Muscle layer of colon (tissue), 2 donors: ENCODE measurements around the gene GLB1L3.

Experiments used
- H3K27ac ChIP-seq: one replicate; pipeline ENCODE4 v1.7.0; 2013; ENCODE audit warnings: low read depth, mild to moderate bottlenecking, low read length, moderate library complexity
- H3K27me3 ChIP-seq, 2 donors: one replicate each; pipeline ENCODE4 v1.7.0; 2013; ENCODE audit warnings: low read length in 2 of 2, mild to moderate bottlenecking in 2 of 2; ENCODE audit not compliant: insufficient read depth in 2 of 2, control insufficient read depth in 1 of 2
- H3K36me3 ChIP-seq: one replicate; pipeline ENCODE4 v1.7.0; 2013; ENCODE audit warnings: mild to moderate bottlenecking, low read length; ENCODE audit not compliant: insufficient read depth
- H3K4me1 ChIP-seq: one replicate; pipeline ENCODE4 v1.7.0; 2013; ENCODE audit warnings: mild to moderate bottlenecking, low read length; ENCODE audit not compliant: insufficient read depth
- H3K4me3 ChIP-seq, 2 donors: one replicate each; pipeline ENCODE4 v1.7.0; 2013; ENCODE audit warnings: low read length in 2 of 2, low read depth in 1 of 2, mild to moderate bottlenecking in 1 of 2, moderate library complexity in 1 of 2
- H3K9ac ChIP-seq: one replicate; pipeline ENCODE4 v1.7.0; 2013; ENCODE audit warnings: low read length
- H3K9me3 ChIP-seq: one replicate; pipeline ENCODE4 v1.7.0; 2013; ENCODE audit warnings: mild to moderate bottlenecking, low read length
- donor health status: abdominal sarcoma.
- donor health status: Adenocarcinoma of cecum.

The GLB1L3 gene

DNA sequence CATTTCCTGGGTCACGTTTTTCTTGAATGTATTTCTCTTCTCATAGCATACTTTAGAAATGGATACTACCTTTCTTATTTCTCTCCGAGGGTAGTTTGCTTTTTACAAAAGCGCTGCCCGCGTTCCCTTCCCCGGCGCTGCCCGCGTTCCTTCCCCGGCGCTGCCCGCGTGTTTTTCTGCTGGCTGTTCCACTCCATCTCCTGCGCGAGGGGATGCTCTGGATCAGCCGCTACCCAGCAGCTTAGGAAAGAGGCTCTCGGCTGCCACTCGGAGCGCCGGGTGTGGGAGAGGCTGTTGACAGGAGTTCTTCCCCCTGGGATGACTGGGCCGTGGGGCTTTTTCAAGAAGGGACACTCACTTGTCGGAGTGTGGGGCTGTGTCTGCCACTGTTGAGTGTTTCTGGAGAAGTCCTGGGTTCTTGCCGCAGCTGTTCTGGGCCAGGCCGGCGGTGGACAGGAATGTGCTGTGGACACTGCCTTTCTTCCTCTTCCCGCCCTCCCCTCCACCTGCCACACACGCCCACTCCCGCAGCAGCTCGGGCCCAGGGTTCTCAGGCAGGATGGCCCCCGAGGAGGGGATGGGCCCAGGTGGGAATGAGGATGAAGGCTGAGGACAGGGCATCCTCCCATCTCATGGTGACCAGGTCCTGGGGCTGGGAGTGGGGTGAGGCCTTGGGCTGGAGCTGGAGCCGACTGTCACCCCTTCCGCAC lies 86.2 kb downstream of the GLB1L3 start:
- Histone ChIP-seq H3K9me3 (no peaks in the 10 kb centered on the region), H3K9ac (no peak overlapping the region), H3K27me3 (no peaks in the 10 kb centered on the region)

DNA sequence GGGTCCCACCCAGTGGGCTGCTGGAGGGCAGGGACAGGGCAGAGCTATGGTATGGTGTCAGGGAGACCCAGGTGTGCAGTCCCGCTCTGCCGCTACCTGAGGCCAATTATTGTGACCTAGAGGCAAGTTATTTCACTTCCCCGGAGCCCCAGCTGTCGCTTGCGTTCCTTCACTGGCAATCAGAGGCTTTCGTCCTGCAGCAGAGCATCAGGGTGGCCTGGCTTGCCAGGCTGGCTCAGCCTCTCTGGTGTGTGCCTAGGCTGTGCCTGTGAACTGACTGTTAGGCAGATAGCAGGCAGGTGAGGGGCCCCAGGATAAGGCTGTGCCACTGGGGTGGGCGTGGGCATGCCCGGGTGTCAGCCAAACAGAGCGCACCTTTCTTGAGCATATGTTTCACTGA lies 87.0 kb downstream of the GLB1L3 start:
- Histone ChIP-seq H3K4me3 (no peak overlapping the region), H3K4me1 (no peaks in the 10 kb centered on the region), H3K9me3 (no peaks in the 10 kb centered on the region), H3K27ac (no peak overlapping the region), H3K36me3 (no peaks in the 10 kb centered on the region), H3K27me3 (no peaks in the 10 kb centered on the region), H3K9ac (no peak overlapping the region)

More for the DNA sequence above, 86.2 kb downstream of the GLB1L3 start:
- no peaks in the 10 kb centered on the region for H3K36me3 ChIP-seq
- no peak overlapping the region for H3K27ac ChIP-seq
- H3K4me3 ChIP-seq: no peak overlapping the region
- no peaks in the 10 kb centered on the region for H3K4me1 ChIP-seq

DNA sequence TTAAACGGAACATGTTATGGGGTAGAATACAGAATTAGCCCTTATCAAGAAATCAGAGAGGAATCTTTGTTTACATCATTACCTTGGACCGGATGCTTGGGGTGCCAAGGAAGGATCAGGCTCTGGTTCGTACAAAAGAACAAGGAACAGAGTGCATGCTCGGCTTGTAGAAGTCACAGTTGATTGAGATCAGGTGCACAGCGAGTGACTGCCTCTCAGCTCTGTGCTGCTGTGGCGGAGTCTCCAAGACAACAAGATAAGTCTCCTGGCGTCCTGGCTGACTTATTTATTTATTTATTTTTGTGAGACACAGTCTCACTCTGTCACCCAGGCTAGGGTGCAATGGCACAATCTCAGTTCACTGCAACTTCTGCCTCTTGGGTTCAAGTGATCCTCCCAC lies 87.4 kb downstream of the GLB1L3 start:
- Histone ChIP-seq H3K4me3 (no peak overlapping the region), H3K4me1 (no peaks in the 10 kb centered on the region), H3K9me3 (no peaks in the 10 kb centered on the region), H3K9ac (no peak overlapping the region), H3K27me3 (no peaks in the 10 kb centered on the region), H3K36me3 (no peaks in the 10 kb centered on the region), H3K27ac (no peak overlapping the region)

DNA sequence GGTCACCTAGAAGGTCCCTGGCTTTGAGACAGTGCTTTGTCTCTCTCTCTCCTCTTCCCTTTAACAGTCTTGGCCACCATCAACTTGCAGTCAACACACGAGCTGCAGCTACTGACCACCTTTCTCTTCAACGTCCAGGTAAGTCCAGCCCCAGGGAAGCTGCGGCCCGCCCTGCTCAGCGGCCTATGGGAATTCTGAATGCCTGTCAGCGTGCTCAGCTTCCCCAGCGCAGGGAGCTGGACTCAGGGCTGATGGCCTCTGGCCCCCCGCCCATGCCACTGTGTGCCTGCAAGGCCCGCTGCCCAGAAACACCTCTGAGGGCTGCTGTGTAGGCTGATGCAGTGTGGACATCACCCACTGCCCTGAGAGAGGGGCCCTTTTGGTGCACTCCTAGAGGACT lies 88.1 kb downstream of the GLB1L3 start:
- Histone ChIP-seq H3K9me3 (no peaks in the 10 kb centered on the region), H3K36me3 (no peaks in the 10 kb centered on the region), H3K27ac (no peak overlapping the region), H3K4me3 (no peak overlapping the region), H3K27me3 (no peaks in the 10 kb centered on the region), H3K9ac (no peak overlapping the region), H3K4me1 (no peaks in the 10 kb centered on the region)

DNA sequence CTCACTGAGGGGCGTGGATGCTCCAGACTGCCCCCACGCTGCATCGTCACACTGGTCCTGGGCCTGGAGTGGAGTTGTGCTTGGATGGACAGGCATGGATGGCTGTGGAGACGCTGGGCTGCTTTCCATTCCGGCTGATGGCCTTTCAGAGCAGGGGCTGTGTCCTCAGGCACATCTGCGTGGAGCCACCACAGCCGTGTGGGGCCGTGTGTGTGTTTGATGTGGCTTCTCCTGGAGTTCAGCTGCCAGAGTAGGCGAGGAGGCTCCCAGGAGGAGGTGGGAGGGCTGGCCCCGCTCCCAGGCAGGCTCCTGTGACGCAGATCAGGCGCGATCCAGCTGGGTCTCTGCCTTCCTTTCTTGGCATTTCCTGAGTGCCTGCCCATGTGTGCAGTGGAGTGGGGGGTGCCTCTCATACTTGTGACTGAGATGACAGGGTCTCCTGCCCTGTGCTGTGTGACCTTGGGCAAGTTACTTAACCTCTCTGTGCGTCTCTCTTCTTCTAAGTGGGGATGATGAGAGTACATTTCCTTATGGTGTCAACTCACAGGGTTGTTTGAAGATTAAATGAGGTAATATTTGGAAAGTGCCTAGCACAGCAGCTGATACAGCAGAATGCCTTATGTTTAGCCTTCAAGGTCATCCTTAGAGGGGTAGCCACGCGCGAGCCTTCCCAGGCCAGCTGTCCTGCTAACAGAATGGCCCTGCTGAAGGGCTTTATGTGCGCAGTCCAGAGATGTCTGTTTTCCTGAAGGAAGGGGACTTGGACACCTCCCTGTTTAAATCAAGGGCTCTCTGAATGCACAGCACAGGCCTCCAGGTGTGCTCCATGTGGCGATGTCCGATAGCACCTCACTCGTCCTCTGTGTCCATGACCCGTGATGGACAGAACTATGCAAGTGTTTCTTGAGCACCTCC lies 89.1 kb downstream of the GLB1L3 start:
- Histone ChIP-seq H3K36me3 (no peaks in the 10 kb centered on the region), H3K27me3 (no peaks in the 10 kb centered on the region), H3K9me3 (no peaks in the 10 kb centered on the region), H3K27ac (no peak overlapping the region), H3K4me1 (no peaks in the 10 kb centered on the region), H3K9ac (no peak overlapping the region), H3K4me3 (no peak overlapping the region)

DNA sequence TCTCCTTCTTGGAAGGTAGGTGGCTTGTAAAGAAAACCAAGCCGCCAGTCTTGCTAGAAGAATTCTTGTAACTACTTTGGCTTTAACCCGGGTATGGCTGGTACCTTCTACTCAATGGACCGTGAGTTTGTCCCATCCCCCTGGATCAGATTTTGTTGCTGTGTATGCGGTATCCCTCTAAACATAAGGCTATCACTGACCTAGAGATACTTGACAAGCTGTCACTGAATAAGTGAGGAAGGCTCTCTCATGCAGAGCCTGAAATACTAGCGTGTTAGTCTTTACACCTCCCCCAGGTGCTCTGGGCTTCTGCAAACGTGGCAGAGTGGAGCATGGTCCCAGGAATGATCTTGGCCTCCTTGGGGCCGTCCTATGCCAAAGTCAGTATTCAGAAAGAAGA lies 90.1 kb downstream of the GLB1L3 start:
- H3K4me3 ChIP-seq: no peak overlapping the region
- no peaks in the 10 kb centered on the region for H3K4me1 ChIP-seq
- H3K9me3 ChIP-seq: no peaks in the 10 kb centered on the region
- H3K27ac ChIP-seq: no peak overlapping the region
- no peaks in the 10 kb centered on the region for H3K27me3 ChIP-seq
- H3K9ac ChIP-seq: no peak overlapping the region
- no peaks in the 10 kb centered on the region for H3K36me3 ChIP-seq

DNA sequence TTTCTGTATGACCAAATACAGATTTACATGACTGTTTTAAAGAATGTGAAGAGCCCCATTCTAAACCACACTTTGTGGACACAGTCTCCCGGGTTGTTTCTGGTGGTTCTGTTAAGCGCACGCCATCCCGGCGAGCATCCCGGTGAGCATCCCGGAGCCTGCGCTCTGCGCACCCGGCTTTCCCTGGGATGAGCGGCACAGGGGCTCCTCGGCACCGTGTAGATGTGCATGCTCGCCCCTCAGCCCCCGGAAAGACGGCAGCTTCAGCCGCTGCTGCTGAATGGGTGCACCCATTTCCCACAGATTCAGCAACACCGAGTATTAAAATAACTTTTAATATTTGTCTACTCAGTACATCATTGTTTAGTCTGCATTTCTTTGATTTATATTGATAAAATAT lies 91.6 kb downstream of the GLB1L3 start:
- H3K27ac ChIP-seq: no peak overlapping the region
- no peaks in the 10 kb centered on the region for H3K9me3 ChIP-seq
- H3K4me1 ChIP-seq: no peaks in the 10 kb centered on the region
- no peaks in the 10 kb centered on the region for H3K36me3 ChIP-seq
- H3K9ac ChIP-seq: no peak overlapping the region
- H3K27me3 ChIP-seq: no peaks in the 10 kb centered on the region
- no peak overlapping the region for H3K4me3 ChIP-seq
